Caco-2 (cell line): Measurements from ENCODE around the gene CEBPA. TPM values are rescaled to one million over a fixed set of nuclear protein-coding genes. Genes with fewer than 3 reads are reported as not detected.

ENCODE experiments used
- BruUV-seq: library from RNA; stranded (reverse); fragments of 400-500 nt; replicated peaks from 2 replicates; lab custom pipeline; 2021; lab: Mats Ljungman, UMichigan
- CTCF ChIA-PET: fragments of 300-600 bp; sonication (Branson Sonifier 250); formaldehyde crosslinking; loops from one replicate; lab custom pipeline; 2022; ENCODE audit warnings: antibody characterized with exemption; lab: Charles Lee
- POLR2A ChIA-PET: fragments of 300-600 bp; sonication (Branson Sonifier 250); formaldehyde crosslinking; loops from one replicate; lab custom pipeline; 2022; ENCODE audit warnings: antibody characterized with exemption; lab: Charles Lee
- DNase-seq, 2 experiments: peaks; one replicate each; pipeline versions ENCODE4 v3.0.0 to v3.0.0-alpha.2; 2020 to 2022
- H3K27me3 ChIP-seq: replicated peaks from 2 replicates; pipeline ENCODE4 v1.6.0; 2011; ENCODE audit warnings: low read length; ENCODE audit not compliant: control insufficient read depth, insufficient read depth
- H3K36me3 ChIP-seq: 2 replicates; pipeline ENCODE4 v1.5.1; 2011; ENCODE audit warnings: low read length; ENCODE audit not compliant: control insufficient read depth, insufficient read depth
- H3K4me1 ChIP-seq: fragments of 250-450 bp; sonication (Bioruptor Pico); 2 replicates; pipeline ENCODE4 v1.5.1; 2020; ENCODE audit warnings: mild to moderate bottlenecking
- H3K4me3 ChIP-seq: 2 replicates; pipeline ENCODE4 v1.5.1; 2011; ENCODE audit warnings: low read depth, mild to moderate bottlenecking, control low read depth, low read length
- H3K9me3 ChIP-seq: fragments of 250-450 bp; sonication (Bioruptor Pico); 2 replicates; pipeline ENCODE4 v1.5.1; 2020; ENCODE audit warnings: mild to moderate bottlenecking, moderate library complexity
- H3K27ac Mint-ChIP-seq: one replicate; pipeline ENCODE4 v1.8.0; 2022; ENCODE audit warnings: mixed read lengths; ENCODE audit not compliant: unreplicated experiment
- H3K27me3 Mint-ChIP-seq: one replicate; pipeline ENCODE4 v1.8.0; 2022; ENCODE audit warnings: mixed read lengths; ENCODE audit not compliant: insufficient read depth, unreplicated experiment
- H3K36me3 Mint-ChIP-seq: one replicate; pipeline ENCODE4 v1.8.0; 2022; ENCODE audit warnings: mild to moderate bottlenecking, mixed read lengths; ENCODE audit not compliant: insufficient read depth, unreplicated experiment
- H3K4me1 Mint-ChIP-seq: one replicate; pipeline ENCODE4 v1.8.0; 2022; ENCODE audit warnings: low read depth, mixed read lengths; ENCODE audit not compliant: unreplicated experiment
- H3K4me3 Mint-ChIP-seq: one replicate; pipeline ENCODE4 v1.8.0; 2022; ENCODE audit warnings: mild to moderate bottlenecking, moderate library complexity, mixed read lengths; ENCODE audit not compliant: unreplicated experiment
- H3K9me3 Mint-ChIP-seq: one replicate; pipeline ENCODE4 v1.8.0; 2022; ENCODE audit warnings: mixed read lengths; ENCODE audit not compliant: unreplicated experiment
- intact Hi-C: fragments of 100-400 bp; cut with micrococcal nuclease; formaldehyde crosslinking; loops from one replicate; pipeline ENCODE4 v1.10.0; 2022; ENCODE audit not compliant: unreplicated experiment
- total RNA-seq: library from RNA; stranded (reverse); gene quantifications from 2 replicates; pipeline ENCODE4 v1.2.3, GENCODE V29; 2022
- TF ChIP-seq, protein P1 (sequence below), 2 experiments: fragments of 200-600 bp in 1 of 2; IDR thresholded peaks; 1 replicate in 1 of 2; 2 replicates in 1 of 2; pipeline versions ENCODE4 v1.5.1 to v1.8.0; 2011 to 2022; ENCODE audit warnings: antibody characterized with exemption in 1 of 2, control low read depth in 1 of 2, inconsistent platforms in 1 of 2, low read depth in 1 of 2, low read length in 1 of 2, mild to moderate bottlenecking in 1 of 2, moderate library complexity in 1 of 2; ENCODE audit not compliant: insufficient read depth in 1 of 2, severe bottlenecking in 1 of 2, unreplicated experiment in 1 of 2

The CEBPA gene
- total RNA-seq, 1 experiment from 2014 or later = 110 TPM

DNA sequence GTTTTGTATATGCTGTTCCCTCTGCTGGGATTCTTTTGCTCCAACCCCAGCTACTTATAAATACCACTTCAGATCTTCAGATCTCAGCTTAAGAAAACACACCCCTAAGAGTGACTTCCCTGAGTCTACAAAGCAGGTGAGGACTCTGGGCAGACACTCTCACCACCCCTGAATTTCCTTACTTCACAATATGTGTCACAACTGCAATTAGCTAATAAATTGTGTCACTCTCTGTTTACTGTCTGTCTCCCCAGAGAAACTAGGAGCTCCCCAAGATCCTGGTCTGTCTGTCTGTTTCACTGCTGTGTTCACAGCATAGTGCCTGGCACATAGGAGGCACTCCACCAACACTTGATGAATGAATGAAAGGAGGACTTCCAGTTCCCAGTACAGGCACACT lies 14.4 kb downstream of the CEBPA start:
- no peaks in the 10 kb centered on the region for H3K27me3 ChIP-seq
- POLR2A ChIA-PET = no interaction called here
- Mint-ChIP-seq H3K9me3 (peaks cover 23% of the 10 kb centered on the region), H3K36me3 (peaks cover 18% of the 10 kb centered on the region), H3K27me3 (no peaks in the 10 kb centered on the region), H3K4me1 (peaks cover 35% of the 10 kb centered on the region), H3K27ac (peak overlapping the region; percentile 18), H3K4me3 (no peak overlapping the region)
- intact Hi-C loops = no loop called here
- CTCF ChIA-PET = no interaction called here
- TF ChIP-seq, protein P1, sequence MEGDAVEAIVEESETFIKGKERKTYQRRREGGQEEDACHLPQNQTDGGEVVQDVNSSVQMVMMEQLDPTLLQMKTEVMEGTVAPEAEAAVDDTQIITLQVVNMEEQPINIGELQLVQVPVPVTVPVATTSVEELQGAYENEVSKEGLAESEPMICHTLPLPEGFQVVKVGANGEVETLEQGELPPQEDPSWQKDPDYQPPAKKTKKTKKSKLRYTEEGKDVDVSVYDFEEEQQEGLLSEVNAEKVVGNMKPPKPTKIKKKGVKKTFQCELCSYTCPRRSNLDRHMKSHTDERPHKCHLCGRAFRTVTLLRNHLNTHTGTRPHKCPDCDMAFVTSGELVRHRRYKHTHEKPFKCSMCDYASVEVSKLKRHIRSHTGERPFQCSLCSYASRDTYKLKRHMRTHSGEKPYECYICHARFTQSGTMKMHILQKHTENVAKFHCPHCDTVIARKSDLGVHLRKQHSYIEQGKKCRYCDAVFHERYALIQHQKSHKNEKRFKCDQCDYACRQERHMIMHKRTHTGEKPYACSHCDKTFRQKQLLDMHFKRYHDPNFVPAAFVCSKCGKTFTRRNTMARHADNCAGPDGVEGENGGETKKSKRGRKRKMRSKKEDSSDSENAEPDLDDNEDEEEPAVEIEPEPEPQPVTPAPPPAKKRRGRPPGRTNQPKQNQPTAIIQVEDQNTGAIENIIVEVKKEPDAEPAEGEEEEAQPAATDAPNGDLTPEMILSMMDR (IDR thresholded peaks at IDR 0.05; ENCODE audit: insufficient read depth in 1 of 2, low read depth in 1 of 2, low read length in 1 of 2, severe bottlenecking in 1 of 2, unreplicated experiment in 1 of 2) = no peak
- no peaks in the 10 kb centered on the region for H3K36me3 ChIP-seq
- no TSS peak for BruUV-seq
- H3K4me3 ChIP-seq = no peak overlapping the region
- DNase-seq = no peak
- H3K9me3 ChIP-seq = peaks cover 8% of the 10 kb centered on the region
- H3K4me1 ChIP-seq = peaks cover 53% of the 10 kb centered on the region

DNA sequence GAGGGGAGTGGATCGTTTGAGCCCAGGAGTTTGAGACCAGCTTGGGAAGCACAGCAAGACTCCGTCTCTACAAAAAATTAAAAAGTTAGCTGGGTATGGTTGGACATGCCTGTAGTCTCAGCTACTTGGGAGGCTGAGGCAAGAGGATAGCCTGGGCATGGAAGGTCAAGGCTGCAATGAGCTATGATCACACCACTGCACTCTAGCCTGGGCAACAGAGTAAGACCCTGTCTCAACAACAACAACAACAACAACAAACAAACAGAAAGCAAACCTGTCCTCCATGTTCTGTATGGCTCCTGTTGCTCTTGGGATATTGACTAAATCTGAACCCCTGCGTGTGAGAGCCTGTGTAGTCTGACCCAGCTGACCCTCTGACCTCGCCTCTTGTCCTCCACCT lies 14.9 kb downstream of the CEBPA start:
- no TSS peak for BruUV-seq

DNA sequence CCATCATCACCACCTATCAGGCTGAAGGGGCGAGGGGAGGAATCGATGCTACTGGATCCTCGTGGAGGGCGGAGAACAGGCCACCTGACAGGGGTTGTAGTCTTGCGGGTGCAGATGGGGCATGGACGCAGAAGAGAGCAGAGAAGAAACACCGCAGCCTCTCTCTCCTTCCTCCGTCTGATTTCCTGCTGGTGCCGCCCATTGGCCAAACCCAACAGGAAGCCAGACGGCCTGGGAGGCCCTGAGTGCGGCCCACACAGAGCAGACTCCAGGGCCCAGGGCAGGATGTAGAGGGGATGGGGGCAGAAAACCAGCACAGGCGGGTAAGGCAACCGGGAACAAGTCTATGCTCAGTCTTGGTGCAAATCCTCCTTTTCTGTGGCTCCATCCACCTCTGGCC lies 15.4 kb downstream of the CEBPA start:
- TF ChIP-seq, protein P1 (IDR thresholded peaks at IDR 0.05; ENCODE audit: insufficient read depth in 1 of 2, low read depth in 1 of 2, low read length in 1 of 2, severe bottlenecking in 1 of 2, unreplicated experiment in 1 of 2) = no peak
- Histone ChIP-seq H3K4me1 (peaks cover 42% of the 10 kb centered on the region), H3K36me3 (no peaks in the 10 kb centered on the region), H3K4me3 (no peak overlapping the region), H3K9me3 (peaks cover 8% of the 10 kb centered on the region), H3K27me3 (no peaks in the 10 kb centered on the region)
- intact Hi-C loops = no loop called here
- H3K36me3 Mint-ChIP-seq = peaks cover 18% of the 10 kb centered on the region
- H3K27me3 Mint-ChIP-seq = no peaks in the 10 kb centered on the region
- H3K4me3 Mint-ChIP-seq = no peak overlapping the region
- BruUV-seq = no TSS peak
- H3K9me3 Mint-ChIP-seq = peaks cover 23% of the 10 kb centered on the region
- POLR2A ChIA-PET = no interaction called here
- DNase-seq = no peak
- H3K27ac Mint-ChIP-seq = peak overlapping the region; percentile 34
- CTCF ChIA-PET = no interaction called here
- H3K4me1 Mint-ChIP-seq = peaks cover 35% of the 10 kb centered on the region

More for the DNA sequence above, 14.9 kb downstream of the CEBPA start:
- Histone ChIP-seq H3K4me3 (no peak overlapping the region), H3K27me3 (no peaks in the 10 kb centered on the region), H3K9me3 (peaks cover 8% of the 10 kb centered on the region), H3K4me1 (peaks cover 48% of the 10 kb centered on the region), H3K36me3 (no peaks in the 10 kb centered on the region)
- ChIA-PET POLR2A (no interaction called here), CTCF (no interaction called here)
- TF ChIP-seq, protein P1 (IDR thresholded peaks at IDR 0.05; ENCODE audit: insufficient read depth in 1 of 2, low read depth in 1 of 2, low read length in 1 of 2, severe bottlenecking in 1 of 2, unreplicated experiment in 1 of 2) = no peak
- intact Hi-C loops = no loop called here
- DNase-seq = no peak
- Mint-ChIP-seq H3K4me1 (peaks cover 35% of the 10 kb centered on the region), H3K4me3 (no peak overlapping the region), H3K27ac (peak overlapping the region; percentile 18), H3K36me3 (peaks cover 18% of the 10 kb centered on the region), H3K27me3 (no peaks in the 10 kb centered on the region), H3K9me3 (peaks cover 23% of the 10 kb centered on the region)
